ENCODE data around the gene CBX4. TPM values are rescaled to one million over a fixed set of nuclear protein-coding genes. Genes with fewer than 3 reads are reported as not detected.

CBX4 gene
- total RNA-seq, 2 donors from 2014 or later: 8.7 to 9.1 TPM

DNA sequence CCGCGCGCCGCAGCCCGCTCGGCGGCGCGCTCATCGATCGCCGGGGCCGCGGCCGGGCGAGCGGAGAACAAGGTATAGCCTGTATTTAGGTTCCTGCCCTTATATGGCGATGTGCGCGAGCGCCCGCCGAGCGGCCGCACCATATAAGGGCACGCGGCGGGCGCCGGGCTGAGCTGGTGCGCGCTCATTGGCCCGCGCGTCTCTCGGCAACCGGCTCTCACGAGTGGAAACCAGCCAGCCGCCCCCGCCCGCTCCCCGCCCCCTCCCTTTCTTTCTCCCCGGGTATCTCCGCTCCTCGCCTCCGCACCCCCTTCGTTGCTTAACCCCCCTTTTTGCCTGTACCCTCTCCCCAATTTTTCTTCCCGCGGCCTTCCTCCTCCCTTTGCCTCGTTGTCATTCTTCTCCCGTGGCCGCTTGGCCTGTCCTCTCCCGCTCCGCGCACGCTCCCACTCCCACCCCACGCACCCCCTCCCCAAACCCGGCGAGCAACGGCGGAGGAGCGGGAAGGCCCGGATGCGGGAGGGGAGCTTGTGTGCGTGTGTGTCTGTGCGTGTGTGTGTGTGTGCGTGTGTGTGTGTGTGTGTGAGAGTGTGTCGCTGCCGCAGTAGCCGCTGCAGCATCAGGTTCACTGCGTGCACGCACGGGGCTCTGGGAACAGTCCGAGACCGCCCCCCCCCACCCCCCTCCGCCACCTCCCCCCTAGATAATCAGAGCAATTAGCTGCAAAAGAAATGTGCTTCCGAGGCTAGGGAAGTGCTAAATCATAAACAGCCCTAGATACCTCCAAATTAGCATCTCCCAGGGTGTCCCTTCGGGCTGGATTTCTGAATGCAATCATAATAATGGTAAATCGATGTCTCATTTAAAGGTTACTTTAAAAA is 28.9 kb downstream of the CBX4 start:
- ATAC-seq (replicated peaks): peak; percentile 96
- peaks cover 6% of the 10 kb centered on the region for H3K36me3 Mint-ChIP-seq (ENCODE audit: low read depth)
- H3K4me3 Mint-ChIP-seq: peak overlapping the region; percentile 33
- H3K9me3 Mint-ChIP-seq: no peaks in the 10 kb centered on the region
- H3K27me3 Mint-ChIP-seq: peaks cover 49% of the 10 kb centered on the region
- H3K4me1 Mint-ChIP-seq: peaks cover 14% of the 10 kb centered on the region
- no peak overlapping the region for H3K27ac Mint-ChIP-seq

GRCh38 chr17:79809530-79810129 is 29.6 kb downstream of the CBX4 start:
- Mint-ChIP-seq H3K36me3 (ENCODE audit: low read depth) (peaks cover 9% of the 10 kb centered on the region), H3K27me3 (peaks cover 54% of the 10 kb centered on the region), H3K9me3 (peaks cover 2% of the 10 kb centered on the region), H3K27ac (no peak overlapping the region), H3K4me1 (peaks cover 20% of the 10 kb centered on the region), H3K4me3 (peak overlapping the region; percentile 33)
- ATAC-seq (replicated peaks): no peak

DNA sequence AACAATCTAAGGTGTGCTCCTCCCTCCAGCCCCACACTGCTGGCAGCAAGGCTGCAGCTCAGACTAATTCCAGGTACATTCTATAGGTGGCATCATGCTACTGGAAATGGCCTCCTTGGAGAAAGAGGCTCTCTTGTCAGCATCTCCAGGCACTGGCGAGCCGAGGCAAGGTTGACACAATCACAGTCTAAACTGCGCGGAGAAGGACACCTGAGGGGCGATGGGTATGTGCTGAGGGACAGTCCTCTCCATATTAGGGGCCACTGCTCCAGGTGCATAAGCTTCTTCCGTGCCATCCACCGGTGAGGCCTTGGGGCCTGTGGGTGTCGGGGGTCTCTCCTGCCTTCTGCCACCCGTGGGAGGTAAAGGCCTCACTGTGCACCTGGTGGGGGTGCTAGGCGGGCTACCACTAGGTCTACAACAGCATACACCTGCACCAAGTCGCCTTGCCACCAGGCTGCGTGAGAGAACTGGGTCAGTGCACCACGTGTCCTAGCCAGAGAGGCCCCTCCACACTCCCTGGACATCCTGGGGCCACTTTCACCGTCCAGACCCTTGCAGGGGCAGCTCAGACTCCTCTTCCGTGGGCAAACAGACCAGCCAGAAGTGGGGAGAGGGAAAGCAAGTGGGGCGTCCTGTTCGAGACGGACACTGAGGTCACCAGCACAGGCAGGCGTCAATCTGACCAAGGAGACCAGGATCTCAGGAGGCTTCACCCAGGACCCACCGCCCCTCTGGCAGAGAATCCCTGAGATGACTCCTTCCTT is 30.3 kb downstream of the CBX4 start:
- no peak overlapping the region for H3K4me3 Mint-ChIP-seq
- H3K36me3 Mint-ChIP-seq (ENCODE audit: low read depth): peaks cover 7% of the 10 kb centered on the region
- ATAC-seq (replicated peaks): no peak
- H3K27ac Mint-ChIP-seq: no peak overlapping the region
- peaks cover 6% of the 10 kb centered on the region for H3K9me3 Mint-ChIP-seq
- H3K4me1 Mint-ChIP-seq: peaks cover 19% of the 10 kb centered on the region
- peaks cover 52% of the 10 kb centered on the region for H3K27me3 Mint-ChIP-seq

DNA sequence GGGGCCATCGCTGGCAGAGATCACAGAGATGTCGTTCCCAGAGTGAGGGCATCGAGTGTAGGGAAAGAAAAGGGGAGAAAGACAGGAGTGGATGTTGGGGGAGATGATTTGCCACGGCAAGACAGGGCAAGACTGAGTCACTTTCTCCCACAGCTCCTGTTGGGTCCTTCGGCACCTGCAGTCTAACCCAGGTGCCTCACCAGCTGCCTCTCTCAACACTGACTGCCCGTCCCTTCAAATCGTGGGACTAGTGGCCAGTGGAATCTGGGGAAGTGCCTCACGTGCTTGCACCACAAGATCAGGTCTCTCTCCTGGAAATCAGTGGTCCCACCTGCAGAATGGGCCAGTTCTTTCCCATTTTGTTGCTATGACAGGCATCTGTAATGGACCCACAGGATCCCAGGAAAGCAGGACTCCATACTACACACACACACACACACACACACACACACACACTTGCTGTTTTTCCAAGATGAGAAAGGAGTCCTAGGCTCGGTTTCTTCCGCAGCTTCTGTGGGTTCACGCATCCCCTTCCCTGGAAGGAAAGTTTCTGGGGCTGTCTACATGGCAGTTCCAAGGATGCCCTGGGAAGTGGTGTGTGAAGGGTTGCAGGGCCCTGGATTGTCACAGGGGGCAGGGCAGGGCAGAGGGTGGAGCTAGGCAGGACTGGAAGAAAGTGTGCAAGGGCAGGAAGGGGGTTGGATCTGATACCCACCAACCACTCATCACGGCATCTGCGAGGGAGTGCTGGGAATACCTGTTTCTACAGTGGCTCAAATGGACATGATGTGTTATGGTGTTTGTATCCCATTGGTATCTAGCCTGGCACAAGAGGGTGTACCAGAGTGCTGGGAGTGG is 32.1 kb downstream of the CBX4 start:
- H3K27me3 Mint-ChIP-seq: peaks cover 51% of the 10 kb centered on the region

DNA sequence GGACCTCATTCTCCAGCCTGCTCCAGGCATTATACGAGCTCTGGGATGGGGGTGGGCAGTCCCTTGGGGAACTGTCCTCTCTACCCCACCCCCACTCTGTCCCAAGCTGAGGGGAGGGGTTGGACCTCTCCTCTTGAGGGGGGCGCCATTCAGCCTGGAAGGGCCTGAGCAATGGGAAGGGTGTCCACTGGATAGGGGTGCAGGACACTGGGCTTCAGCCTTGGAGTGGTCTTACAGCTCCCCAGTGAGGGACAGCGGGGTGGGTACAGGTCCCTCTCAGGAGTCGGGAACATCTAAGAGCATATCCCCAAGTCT is 32.8 kb downstream of the CBX4 start:
- H3K9me3 Mint-ChIP-seq: peaks cover 6% of the 10 kb centered on the region
- H3K4me1 Mint-ChIP-seq: peaks cover 19% of the 10 kb centered on the region
- no peak overlapping the region for H3K4me3 Mint-ChIP-seq
- H3K36me3 Mint-ChIP-seq (ENCODE audit: low read depth): peaks cover 7% of the 10 kb centered on the region
- no peak for ATAC-seq (replicated peaks)
- H3K27ac Mint-ChIP-seq: no peak overlapping the region
- peaks cover 53% of the 10 kb centered on the region for H3K27me3 Mint-ChIP-seq

More for the DNA sequence above, 32.1 kb downstream of the CBX4 start:
- Mint-ChIP-seq H3K9me3 (peaks cover 6% of the 10 kb centered on the region), H3K27ac (no peak overlapping the region), H3K4me1 (peaks cover 19% of the 10 kb centered on the region), H3K36me3 (ENCODE audit: low read depth) (peaks cover 7% of the 10 kb centered on the region), H3K4me3 (no peak overlapping the region)
- no peak for ATAC-seq (replicated peaks)

GRCh38 chr17:79804856-79805696 is 34.2 kb downstream of the CBX4 start:
- H3K4me1 Mint-ChIP-seq: peaks cover 21% of the 10 kb centered on the region
- peaks cover 54% of the 10 kb centered on the region for H3K27me3 Mint-ChIP-seq
- H3K27ac Mint-ChIP-seq: peak overlapping the region; percentile 91
- peak overlapping the region; percentile 84 for H3K4me3 Mint-ChIP-seq
- peaks cover 6% of the 10 kb centered on the region for H3K9me3 Mint-ChIP-seq
- ATAC-seq (replicated peaks): peak; percentile 34
- H3K36me3 Mint-ChIP-seq (ENCODE audit: low read depth): peaks cover 13% of the 10 kb centered on the region

DNA sequence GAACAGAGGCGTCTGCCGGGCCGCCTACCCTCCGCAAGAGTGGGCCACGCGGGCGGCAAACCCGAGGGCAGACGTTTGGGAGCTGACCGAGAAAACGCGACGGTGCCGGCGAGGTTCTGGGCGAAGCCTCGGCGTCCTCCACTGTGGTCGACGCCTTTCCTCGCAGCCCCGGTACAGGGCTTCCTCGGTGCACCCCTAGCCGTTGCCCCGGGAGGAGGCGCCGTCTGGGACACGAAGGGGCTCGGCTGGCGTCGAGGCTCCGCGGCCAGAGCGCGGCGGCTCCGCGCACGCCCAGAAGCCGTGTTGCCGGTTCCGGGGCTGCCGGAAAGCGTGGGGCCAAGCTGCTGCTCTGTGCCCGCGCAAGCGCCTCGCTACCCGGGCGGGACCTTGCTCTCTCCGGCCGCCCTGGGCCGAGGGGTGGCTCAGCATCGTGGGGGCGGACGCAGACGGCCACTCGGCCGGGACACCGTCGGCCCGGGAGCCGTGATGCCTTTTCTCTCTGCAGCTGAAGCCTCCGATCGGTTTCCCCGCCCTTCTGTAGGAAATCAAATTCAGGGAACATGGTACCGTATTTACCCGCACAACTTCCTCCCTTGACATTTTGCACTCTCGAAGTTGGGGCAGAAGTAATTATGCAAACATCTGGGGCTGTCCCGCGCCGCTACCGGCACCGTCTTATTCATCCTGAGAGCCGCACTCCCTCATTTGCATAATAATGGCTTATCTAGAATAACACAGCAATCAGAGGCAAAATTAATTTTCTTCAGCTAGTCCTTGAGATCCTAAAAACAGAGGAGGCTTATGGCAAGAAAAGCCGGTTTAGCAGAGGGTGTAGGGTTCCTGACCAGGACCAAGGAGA is 35.0 kb downstream of the CBX4 start:
- Mint-ChIP-seq H3K36me3 (ENCODE audit: low read depth) (peaks cover 20% of the 10 kb centered on the region), H3K27me3 (peaks cover 62% of the 10 kb centered on the region), H3K4me3 (peak overlapping the region; percentile 84), H3K4me1 (peaks cover 29% of the 10 kb centered on the region), H3K27ac (peak overlapping the region; percentile 91), H3K9me3 (peaks cover 6% of the 10 kb centered on the region)
- ATAC-seq (replicated peaks): peak; percentile 94

DNA sequence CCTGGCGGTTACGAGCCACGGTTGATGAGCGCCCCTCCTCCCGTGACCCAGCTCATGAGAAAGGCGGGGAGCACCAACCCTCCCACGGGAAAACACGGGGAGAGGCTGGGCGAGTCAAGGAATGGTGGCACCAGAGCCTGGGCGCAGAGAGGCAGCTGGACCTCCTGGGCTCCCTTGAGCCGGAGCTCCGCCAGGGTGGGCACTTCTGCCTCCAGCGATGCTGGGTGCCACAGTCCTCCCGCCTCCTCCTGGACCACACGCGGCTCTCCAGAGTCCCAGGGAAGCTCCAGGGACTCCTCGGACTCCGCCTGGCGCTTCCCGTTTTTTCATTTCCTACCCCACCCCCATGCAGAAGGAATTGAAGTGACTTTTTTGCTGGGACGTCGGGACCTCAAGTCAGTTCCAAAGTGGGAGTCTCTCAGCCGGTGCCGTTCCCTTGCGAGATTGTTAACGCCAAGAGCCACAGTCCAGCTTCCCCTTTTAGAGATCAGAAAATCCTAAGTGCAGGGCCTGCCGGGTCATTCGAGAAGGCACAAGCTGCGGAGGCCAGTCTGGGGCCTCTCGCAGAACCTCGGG is 35.7 kb downstream of the CBX4 start:
- Mint-ChIP-seq H3K4me3 (peak overlapping the region; percentile 30), H3K9me3 (peaks cover 6% of the 10 kb centered on the region), H3K27ac (no peak overlapping the region), H3K4me1 (peaks cover 29% of the 10 kb centered on the region), H3K36me3 (ENCODE audit: low read depth) (peaks cover 20% of the 10 kb centered on the region), H3K27me3 (peaks cover 56% of the 10 kb centered on the region)
- no peak for ATAC-seq (replicated peaks)

- Mint-ChIP-seq H3K9me3 (peaks cover 6% of the 10 kb centered on the region), H3K4me1 (peaks cover 29% of the 10 kb centered on the region), H3K27ac (no peak overlapping the region), H3K4me3 (no peak overlapping the region), H3K36me3 (ENCODE audit: low read depth) (peaks cover 20% of the 10 kb centered on the region), H3K27me3 (peaks cover 54% of the 10 kb centered on the region)
- no peak for ATAC-seq (replicated peaks)
These were observed 36.4 kb downstream of the CBX4 start for GRCh38 chr17:79802736-79803420.

DNA sequence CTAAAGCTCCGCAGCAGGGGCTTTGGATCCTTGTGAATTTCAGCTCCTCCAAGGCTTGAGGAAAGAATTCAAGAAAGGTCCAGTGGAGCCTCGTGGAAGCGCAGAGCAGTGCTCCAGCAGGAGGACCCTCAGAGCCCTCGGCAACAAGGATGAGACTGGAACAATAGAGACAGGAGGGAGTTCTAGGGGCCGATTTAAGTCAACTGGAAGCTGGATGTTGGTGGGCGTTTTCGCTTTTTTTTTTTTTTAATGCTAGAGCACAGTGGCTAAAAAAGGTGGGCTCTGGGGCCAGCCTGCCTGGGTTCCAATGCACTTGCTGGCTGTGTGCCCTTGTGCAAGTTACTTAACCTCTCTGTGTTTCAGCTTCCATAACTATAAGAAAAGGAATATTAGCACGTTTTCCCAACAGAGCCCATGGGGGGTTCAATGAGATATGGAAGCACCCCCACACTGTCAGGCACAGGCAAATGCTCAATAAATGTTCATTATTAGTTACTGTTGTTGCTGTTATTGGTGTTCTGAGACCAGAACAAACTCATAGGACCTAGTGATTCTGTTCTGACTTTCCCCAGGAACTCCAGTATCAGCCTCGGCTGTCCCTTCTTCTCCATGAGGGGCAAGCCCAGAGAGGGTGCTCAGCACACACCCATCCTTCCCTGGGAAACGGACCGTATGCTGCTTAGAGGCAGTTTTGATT is 37.1 kb downstream of the CBX4 start:
- peaks cover 29% of the 10 kb centered on the region for H3K4me1 Mint-ChIP-seq
- no peak overlapping the region for H3K27ac Mint-ChIP-seq
- H3K4me3 Mint-ChIP-seq: no peak overlapping the region
- no peak for ATAC-seq (replicated peaks)
- peaks cover 6% of the 10 kb centered on the region for H3K9me3 Mint-ChIP-seq
- H3K27me3 Mint-ChIP-seq: peaks cover 49% of the 10 kb centered on the region
- peaks cover 20% of the 10 kb centered on the region for H3K36me3 Mint-ChIP-seq (ENCODE audit: low read depth)

DNA sequence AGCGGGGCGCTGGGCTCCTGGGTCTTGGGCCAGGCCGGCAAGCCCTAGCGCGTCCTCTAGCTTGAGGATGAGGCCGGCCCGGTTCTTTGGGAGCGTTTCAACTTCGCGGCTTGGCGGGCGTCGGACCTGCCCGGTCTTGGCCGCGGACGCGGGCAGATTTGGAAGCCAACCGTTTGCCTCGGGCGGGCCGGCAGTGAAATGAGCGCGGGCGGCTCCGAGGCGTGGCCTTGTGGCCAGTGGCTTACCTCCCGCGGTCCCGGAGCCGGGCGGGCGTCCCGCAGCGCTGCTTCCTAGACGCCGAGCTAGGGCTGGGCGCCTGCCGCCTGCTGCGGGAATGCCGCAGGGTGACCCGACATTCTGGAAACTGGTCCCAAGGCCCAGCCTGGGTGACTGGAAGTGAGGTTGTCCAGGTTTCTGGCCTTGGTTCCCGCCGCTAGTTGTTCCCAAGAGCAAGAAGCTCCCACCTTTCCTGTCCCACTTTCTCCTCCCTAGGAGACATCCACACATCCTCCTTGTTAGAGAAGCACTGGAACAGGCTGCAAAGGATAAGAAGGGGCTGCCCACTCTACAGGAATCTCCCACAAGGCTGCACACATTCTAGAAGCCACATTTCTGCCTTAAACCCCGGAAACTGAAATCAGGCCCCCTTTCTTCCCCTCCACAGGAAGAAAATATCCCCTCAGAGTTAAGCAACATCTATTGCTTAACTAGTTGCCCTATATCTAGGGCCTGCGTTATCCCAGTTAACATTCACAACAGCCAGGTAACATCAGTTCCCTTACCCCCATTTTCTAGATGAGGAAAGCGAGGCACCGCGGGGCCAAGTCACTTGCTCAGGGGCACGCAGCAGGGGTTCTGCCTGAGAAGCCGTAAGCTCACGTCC is 37.8 kb downstream of the CBX4 start:
- Mint-ChIP-seq H3K36me3 (ENCODE audit: low read depth) (peaks cover 20% of the 10 kb centered on the region), H3K27me3 (peaks cover 41% of the 10 kb centered on the region), H3K27ac (no peak overlapping the region), H3K9me3 (peaks cover 6% of the 10 kb centered on the region), H3K4me1 (peaks cover 29% of the 10 kb centered on the region), H3K4me3 (no peak overlapping the region)
- no peak for ATAC-seq (replicated peaks)
